Type B pancreatic cell (in vitro differentiated cells): ENCODE measurements around the gene AIG1. TPM values are rescaled to one million over a fixed set of nuclear protein-coding genes. Genes with fewer than 3 reads are reported as not detected.

ENCODE experiments used
- DNase-seq: peaks from one replicate; pipeline ENCODE4 v3.0.0; 2021; ENCODE audit warnings: mixed read lengths; ENCODE audit not compliant: unreplicated experiment; ENCODE audit errors: extremely low spot score
- H3K27ac Mint-ChIP-seq: 2 replicates; pipeline ENCODE4 v1.8.0; 2021; ENCODE audit warnings: mild to moderate bottlenecking, mixed read lengths
- H3K27me3 Mint-ChIP-seq: 2 replicates; pipeline ENCODE4 v1.8.0; 2021; ENCODE audit warnings: mixed read lengths
- H3K36me3 Mint-ChIP-seq: 2 replicates; pipeline ENCODE4 v1.8.0; 2021; ENCODE audit warnings: mixed read lengths
- H3K4me1 Mint-ChIP-seq: one replicate; pipeline ENCODE4 v1.8.0; 2021; ENCODE audit warnings: mixed read lengths; ENCODE audit not compliant: unreplicated experiment
- H3K4me3 Mint-ChIP-seq: 2 replicates; pipeline ENCODE4 v1.8.0; 2021; ENCODE audit warnings: mild to moderate bottlenecking, mixed read lengths
- H3K9me3 Mint-ChIP-seq: 2 replicates; pipeline ENCODE4 v1.8.0; 2021; ENCODE audit warnings: mixed read lengths
- CTCF ChIP-seq: fragments of 200-600 bp; sonication (generic); conservative IDR thresholded peaks from 2 replicates; pipeline ENCODE4 v1.5.0; 2021; ENCODE audit warnings: antibody characterized with exemption, mild to moderate bottlenecking
- total RNA-seq: library from RNA; stranded (reverse); gene quantifications from 2 replicates; pipeline ENCODE4 v1.2.1, GENCODE V29; 2021; ENCODE audit warnings: low replicate concordance

The AIG1 gene
- total RNA-seq, 1 donor from 2014 or later: 34.3 TPM

- DNase-seq: no peak
- no peak overlapping the region for H3K4me3 Mint-ChIP-seq
- H3K36me3 Mint-ChIP-seq: no peaks in the 10 kb centered on the region
Measured at GRCh38 chr6:143321491-143322086, 260.9 kb downstream of the AIG1 start.

GRCh38 chr6:143322386-143322785, 261.7 kb downstream of the AIG1 start:
- H3K4me1 Mint-ChIP-seq: no peaks in the 10 kb centered on the region
- H3K36me3 Mint-ChIP-seq: no peaks in the 10 kb centered on the region
- H3K4me3 Mint-ChIP-seq: no peak overlapping the region
- no peak overlapping the region for H3K27ac Mint-ChIP-seq
- no peaks in the 10 kb centered on the region for H3K27me3 Mint-ChIP-seq
- DNase-seq: no peak
- TF ChIP-seq CTCF: no peak
- no peaks in the 10 kb centered on the region for H3K9me3 Mint-ChIP-seq

More at GRCh38 chr6:143321491-143322086, 260.9 kb downstream of the AIG1 start:
- Mint-ChIP-seq H3K9me3 (no peaks in the 10 kb centered on the region), H3K27me3 (no peaks in the 10 kb centered on the region), H3K4me1 (no peaks in the 10 kb centered on the region), H3K27ac (no peak overlapping the region)
- TF ChIP-seq CTCF: no peak

GRCh38 chr6:143323729-143324470, 263.2 kb downstream of the AIG1 start:
- Mint-ChIP-seq H3K9me3 (no peaks in the 10 kb centered on the region), H3K4me3 (no peak overlapping the region), H3K36me3 (no peaks in the 10 kb centered on the region), H3K27ac (no peak overlapping the region), H3K4me1 (no peaks in the 10 kb centered on the region), H3K27me3 (no peaks in the 10 kb centered on the region)
- DNase-seq: no peak
- no peak for TF ChIP-seq CTCF

GRCh38 chr6:143325379-143326140, 264.9 kb downstream of the AIG1 start:
- no peak for DNase-seq
- TF ChIP-seq CTCF: no peak
- Mint-ChIP-seq H3K4me3 (no peak overlapping the region), H3K27me3 (no peaks in the 10 kb centered on the region), H3K4me1 (no peaks in the 10 kb centered on the region), H3K27ac (no peak overlapping the region), H3K9me3 (no peaks in the 10 kb centered on the region), H3K36me3 (no peaks in the 10 kb centered on the region)

GRCh38 chr6:143328876-143329275, 268.2 kb downstream of the AIG1 start:
- Mint-ChIP-seq H3K36me3 (no peaks in the 10 kb centered on the region), H3K9me3 (no peaks in the 10 kb centered on the region), H3K4me1 (no peaks in the 10 kb centered on the region), H3K27me3 (no peaks in the 10 kb centered on the region), H3K4me3 (no peak overlapping the region), H3K27ac (no peak overlapping the region)
- TF ChIP-seq CTCF: no peak
- no peak for DNase-seq
